A549 (cell line): ENCODE data around the gene IGIP.

Experiments
- BHLHE40 ChIP-seq: IDR thresholded peaks from 2 replicates; pipeline ENCODE4 v1.6.1; 2012; ENCODE audit warnings: low read depth, low read length, inconsistent platforms
- CTCF ChIP-seq: fragments of >200 bp; sonication (Bioruptor Twin); formaldehyde crosslinking; IDR thresholded peaks from 3 replicates; pipeline ENCODE4 v1.5.1; 2016
- EHMT2 ChIP-seq: fragments of 200-600 bp; sonication (generic); IDR thresholded peaks from 2 replicates; pipeline ENCODE4 v1.6.1; 2016; ENCODE audit warnings: antibody characterized with exemption, low read depth, mild to moderate bottlenecking, moderate library complexity
- ELK1 ChIP-seq: fragments of 150-350 bp; IDR thresholded peaks from 2 replicates; pipeline ENCODE4 v1.6.1; 2014; ENCODE audit warnings: low read depth, mild to moderate bottlenecking, low read length
- HDAC2 ChIP-seq: fragments of 200-600 bp; sonication (generic); IDR thresholded peaks from 2 replicates; pipeline ENCODE4 v1.6.1; 2016

GRCh38 chr5:140150201-140150600 is 24.5 kb downstream of the IGIP start:
- TF ChIP-seq CTCF (no peak), EHMT2 (no peak), ELK1 (no peak), HDAC2 (no peak), BHLHE40 (no peak)
